Left renal pelvis (tissue), 4 donors: ENCODE data around the gene PPP6R3. TPM values are rescaled to one million over a fixed set of nuclear protein-coding genes. Genes with fewer than 3 reads are reported as not detected.

Experiments used
- DNase-seq, 4 donors: peaks; one replicate each; pipeline ENCODE4 v3.0.0-alpha.2; 2013; ENCODE audit warnings: low read depth in 4 of 4, low spot score in 3 of 4
- polyA plus RNA-seq, 4 donors: library from polyadenylated mRNA; unstranded; fragments of 120-200 nt; gene quantifications; one replicate each; pipeline ENCODE4 v1.2.1, GENCODE V29; 2013; ENCODE audit not compliant: insufficient read length in 4 of 4

Gene PPP6R3
- polyA plus RNA-seq, 4 donors = 69.0 to 114 (median 102) TPM

GRCh38 chr11:68661014-68661413 lies 200.5 kb downstream of the PPP6R3 start:
- DNase-seq = no peak

- no peak for DNase-seq
These were observed 201.4 kb downstream of the PPP6R3 start for GRCh38 chr11:68661697-68662603.

- no peak for DNase-seq
These were observed 203.0 kb downstream of the PPP6R3 start for GRCh38 chr11:68663482-68664010.

GRCh38 chr11:68664141-68664540 lies 203.6 kb downstream of the PPP6R3 start:
- DNase-seq = no peak

- DNase-seq = no peak
These were observed 204.4 kb downstream of the PPP6R3 start for GRCh38 chr11:68664906-68665305.

Other genes with a start within 250 kb of the PPP6R3 start
- gene KMT5B, start 247.5 kb upstream of the PPP6R3 start, polyA plus RNA-seq = 10 to 100 TPM; 75.0 to 85.9 (median 77.6) TPM
- gene C11orf24, start 188.8 kb upstream of the PPP6R3 start, polyA plus RNA-seq = 10 to 100 TPM; 24.6 to 46.9 (median 26.9) TPM
- gene LRP5, start 148.2 kb upstream of the PPP6R3 start, polyA plus RNA-seq = 10 to 100 TPM; 30.2 to 62.1 (median 38.7) TPM
- 1 to 10 TPM in 2 of 4 donors, under 1 TPM in 2; 0.20 to 1.2 (median 0.76) TPM for gene GAL, start 223.8 kb downstream of the PPP6R3 start, polyA plus RNA-seq